Suprapubic skin (tissue), 4 donors: ENCODE results near the gene PDE11A. TPM values are rescaled to one million over a fixed set of nuclear protein-coding genes. Genes with fewer than 3 reads are reported as not detected.

Experiments used
- DNase-seq, 2 donors: peaks; one replicate each; pipeline ENCODE4 v3.0.0-alpha.2; 2019; ENCODE audit warnings: low spot score in 2 of 2
- H3K27ac ChIP-seq: fragments of 200-600 bp; sonication (generic); one replicate; pipeline ENCODE4 v1.5.1; 2019
- H3K27me3 ChIP-seq: fragments of 200-600 bp; sonication (generic); one replicate; pipeline ENCODE4 v1.5.1; 2019
- H3K36me3 ChIP-seq: fragments of 200-600 bp; sonication (generic); one replicate; pipeline ENCODE4 v1.5.1; 2019
- H3K4me1 ChIP-seq: fragments of 200-600 bp; sonication (generic); one replicate; pipeline ENCODE4 v1.5.1; 2019
- H3K4me3 ChIP-seq: fragments of 200-600 bp; sonication (generic); one replicate; pipeline ENCODE4 v1.5.1; 2019; ENCODE audit warnings: mild to moderate bottlenecking
- H3K9me3 ChIP-seq: fragments of 200-600 bp; sonication (generic); one replicate; pipeline ENCODE4 v1.5.1; 2019
- CTCF ChIP-seq, 2 donors: fragments of 200-600 bp in 1 of 2; fragments of 450-650 bp in 1 of 2; sonication (generic) in 1 of 2; IDR thresholded peaks; one replicate each; pipeline ENCODE4 v1.5.1; 2016 to 2019; ENCODE audit warnings: antibody characterized with exemption in 2 of 2, mild to moderate bottlenecking in 1 of 2, moderate library complexity in 1 of 2
- EP300 ChIP-seq: sonication (generic); formaldehyde crosslinking; IDR thresholded peaks from one replicate; pipeline ENCODE4 v1.6.1; 2017; ENCODE audit warnings: antibody characterized with exemption
- POLR2A ChIP-seq, 2 donors: fragments of 450-650 bp; IDR thresholded peaks; one replicate each; pipeline ENCODE4 v1.6.1; 2017; ENCODE audit warnings: antibody characterized with exemption in 2 of 2, mild to moderate bottlenecking in 2 of 2, moderate library complexity in 2 of 2
- POLR2AphosphoS5 ChIP-seq, 3 donors: sonication (generic); formaldehyde crosslinking; IDR thresholded peaks; one replicate each; pipeline ENCODE4 v1.6.1; 2017; ENCODE audit warnings: antibody characterized with exemption in 3 of 3
- WGBS: methylation state at CpG from one replicate; pipeline ENCODE4 v1.1.5; 2018; 5-methylcytosine and 5-hydroxymethylcytosine counted together
- total RNA-seq, 4 donors: library from RNA; depleted of rRNA; stranded (reverse); fragments of >200 nt; gene quantifications; one replicate each; pipeline ENCODE4 v1.1.0, GENCODE V29; 2016

PDE11A gene
- total RNA-seq, 4 donors from 2014 or later = 0.08 to 1.0 (median 0.36) TPM

DNA sequence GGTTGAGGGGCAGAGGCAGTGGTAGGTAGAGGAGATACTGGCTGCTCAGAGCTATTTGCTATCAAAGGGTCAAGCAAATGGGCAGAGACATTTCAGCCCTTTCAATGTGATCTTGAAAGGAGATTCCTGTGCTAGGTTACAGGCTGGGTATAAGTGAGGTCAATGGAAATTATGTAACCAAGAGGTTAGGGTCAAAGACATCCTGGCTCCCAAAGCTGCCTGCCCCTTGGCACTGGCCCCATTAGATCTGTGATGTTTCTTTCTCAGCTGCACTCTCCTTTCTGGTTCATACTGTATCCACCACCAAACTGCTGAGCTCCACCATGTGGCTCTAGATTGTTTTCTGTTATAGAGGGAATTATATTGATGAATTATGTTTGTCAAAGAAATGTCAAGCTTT lies 479.6 kb downstream of the PDE11A start:
- no peak overlapping the region for H3K4me3 ChIP-seq
- no peaks in the 10 kb centered on the region for H3K27me3 ChIP-seq
- H3K36me3 ChIP-seq = no peaks in the 10 kb centered on the region
- TF ChIP-seq CTCF (IDR thresholded peaks at IDR 0.05) (no peak), EP300 (no peak), POLR2AphosphoS5 (IDR thresholded peaks at IDR 0.05) (no peak), POLR2A (IDR thresholded peaks at IDR 0.05) (no peak)
- peaks cover 3% of the 10 kb centered on the region for H3K4me1 ChIP-seq
- DNase-seq = no peak
- no peaks in the 10 kb centered on the region for H3K9me3 ChIP-seq
- H3K27ac ChIP-seq = no peak overlapping the region

DNA sequence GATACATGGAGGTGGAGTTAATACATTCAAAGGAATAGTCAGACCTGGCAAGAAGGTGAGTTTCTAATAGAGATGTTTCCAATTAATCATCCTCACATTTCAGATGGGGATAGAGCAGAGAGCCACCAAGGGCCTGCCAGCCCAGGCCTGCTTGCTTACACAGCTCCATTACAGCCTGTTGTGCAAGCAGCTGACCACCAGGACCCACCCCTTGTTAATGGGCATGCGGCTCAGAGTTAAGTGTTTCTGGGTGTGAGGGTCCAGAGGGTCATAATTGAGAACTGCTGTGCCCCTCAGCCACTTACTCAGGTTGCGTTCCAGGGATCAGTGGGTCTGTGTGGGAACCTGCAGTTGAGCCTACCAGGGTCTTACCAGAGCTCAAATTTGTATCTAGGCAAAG lies 480.2 kb downstream of the PDE11A start:
- DNase-seq = no peak
- Histone ChIP-seq H3K9me3 (no peaks in the 10 kb centered on the region), H3K27me3 (no peaks in the 10 kb centered on the region), H3K36me3 (no peaks in the 10 kb centered on the region), H3K4me3 (no peak overlapping the region), H3K27ac (no peak overlapping the region), H3K4me1 (no peaks in the 10 kb centered on the region)
- TF ChIP-seq CTCF (IDR thresholded peaks at IDR 0.05) (no peak), POLR2A (IDR thresholded peaks at IDR 0.05) (no peak), POLR2AphosphoS5 (IDR thresholded peaks at IDR 0.05) (no peak), EP300 (no peak)
- WGBS = 92% methylated on average over 2 of the region's 2 CpGs

GRCh38 chr2:177589186-177589585 lies 483.4 kb downstream of the PDE11A start:
- WGBS = 94% methylated on average over 1 of the region's 1 CpG
- no peak for DNase-seq
- no peak overlapping the region for H3K27ac ChIP-seq

GRCh38 chr2:177588671-177589070 lies 483.9 kb downstream of the PDE11A start:
- H3K9me3 ChIP-seq = no peaks in the 10 kb centered on the region
- H3K36me3 ChIP-seq = no peaks in the 10 kb centered on the region
- no peak overlapping the region for H3K4me3 ChIP-seq
- no peak for DNase-seq
- 64% methylated on average over 3 of the region's 3 CpGs for WGBS
- H3K27ac ChIP-seq = no peak overlapping the region
- no peaks in the 10 kb centered on the region for H3K4me1 ChIP-seq
- no peaks in the 10 kb centered on the region for H3K27me3 ChIP-seq
- TF ChIP-seq POLR2AphosphoS5 (IDR thresholded peaks at IDR 0.05) (no peak), EP300 (no peak), POLR2A (IDR thresholded peaks at IDR 0.05) (no peak), CTCF (IDR thresholded peaks at IDR 0.05) (no peak)

More at GRCh38 chr2:177589186-177589585, 483.4 kb downstream of the PDE11A start:
- H3K36me3 ChIP-seq = no peaks in the 10 kb centered on the region
- H3K4me1 ChIP-seq = no peaks in the 10 kb centered on the region
- no peaks in the 10 kb centered on the region for H3K9me3 ChIP-seq
- no peak overlapping the region for H3K4me3 ChIP-seq
- TF ChIP-seq EP300 (no peak), CTCF (IDR thresholded peaks at IDR 0.05) (no peak), POLR2AphosphoS5 (IDR thresholded peaks at IDR 0.05) (no peak), POLR2A (IDR thresholded peaks at IDR 0.05) (no peak)
- H3K27me3 ChIP-seq = no peaks in the 10 kb centered on the region

DNA sequence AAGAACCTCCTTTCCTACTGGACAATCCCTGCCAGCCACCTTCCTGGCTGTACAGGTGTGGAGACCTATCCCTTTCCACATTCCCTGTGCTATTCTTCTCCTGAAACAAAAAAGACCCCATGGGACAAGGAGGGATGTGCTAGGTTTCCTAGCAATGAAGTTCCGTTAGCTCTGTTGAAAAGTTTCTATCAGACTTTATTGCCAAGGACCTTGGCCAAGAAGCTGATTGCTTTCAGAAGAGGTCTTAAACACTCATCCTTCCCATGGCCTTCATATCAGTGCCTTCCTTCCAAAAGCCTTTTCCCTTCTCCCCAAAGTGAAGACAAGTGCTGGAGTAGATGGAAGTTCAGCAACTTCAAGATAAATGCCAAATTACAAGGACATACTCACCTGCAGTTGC lies 485.2 kb downstream of the PDE11A start:
- H3K4me3 ChIP-seq = no peak overlapping the region
- no peaks in the 10 kb centered on the region for H3K4me1 ChIP-seq
- H3K36me3 ChIP-seq = no peaks in the 10 kb centered on the region
- 84% methylated on average over 1 of the region's 1 CpG for WGBS
- no peaks in the 10 kb centered on the region for H3K27me3 ChIP-seq
- TF ChIP-seq CTCF (IDR thresholded peaks at IDR 0.05) (no peak), POLR2A (IDR thresholded peaks at IDR 0.05) (no peak)
- no peak for DNase-seq
- no peak overlapping the region for H3K27ac ChIP-seq
- no peaks in the 10 kb centered on the region for H3K9me3 ChIP-seq
